Glomerular visceral epithelial cell (primary cell): Measurements from ENCODE around the gene NXPH4.

Source experiments
- DNase-seq: peaks from one replicate; pipeline ENCODE4 v3.0.0-alpha.2; 2016; ENCODE audit errors: extremely low spot score

The NXPH4 gene

GRCh38 chr12:57242691-57243454, 26.3 kb downstream of the NXPH4 start:
- peak; percentile 40 for DNase-seq

GRCh38 chr12:57243521-57244311, 27.1 kb downstream of the NXPH4 start:
- peak; percentile 63 for DNase-seq

- no peak for DNase-seq
Observed at GRCh38 chr12:57244312-57244696, 27.7 kb downstream of the NXPH4 start.

GRCh38 chr12:57247041-57247440, 30.4 kb downstream of the NXPH4 start:
- no peak for DNase-seq

GRCh38 chr12:57248934-57249742, 32.5 kb downstream of the NXPH4 start:
- DNase-seq = no peak

- DNase-seq = no peak
Observed at GRCh38 chr12:57250541-57250940, 33.9 kb downstream of the NXPH4 start.

- DNase-seq = no peak
Observed at GRCh38 chr12:57250956-57251355, 34.4 kb downstream of the NXPH4 start, which contains the start of gene STAC3. TSS of gene STAC3 (minus strand) at chr12:57251187. CDS start at chr12:57249636, 1,551 bp downstream.

GRCh38 chr12:57254506-57255280, 38.1 kb downstream of the NXPH4 start:
- no peak for DNase-seq

- DNase-seq = no peak
Observed at GRCh38 chr12:57255916-57256315, 39.3 kb downstream of the NXPH4 start.

GRCh38 chr12:57258977-57259970, 42.7 kb downstream of the NXPH4 start:
- DNase-seq = no peak

GRCh38 chr12:57260366-57260765, 43.8 kb downstream of the NXPH4 start:
- no peak for DNase-seq

- no peak for DNase-seq
Observed at GRCh38 chr12:57261428-57261865, 44.9 kb downstream of the NXPH4 start.

- no peak for DNase-seq
Observed at GRCh38 chr12:57262126-57262822, 45.7 kb downstream of the NXPH4 start.

- no peak for DNase-seq
Observed at GRCh38 chr12:57263096-57263495, 46.5 kb downstream of the NXPH4 start.

- DNase-seq = no peak
Observed at GRCh38 chr12:57266681-57267080, 50.1 kb downstream of the NXPH4 start.

- no peak for DNase-seq
Observed at GRCh38 chr12:57268264-57268663, 51.7 kb downstream of the NXPH4 start.

- DNase-seq = no peak
Observed at GRCh38 chr12:57270966-57271470, 54.4 kb downstream of the NXPH4 start.

GRCh38 chr12:57272337-57273151, 56.0 kb downstream of the NXPH4 start:
- DNase-seq = peak; percentile 13
